Measurements from ENCODE around the gene CACNA2D4.

CACNA2D4 gene

GRCh38 chr12:1810201-1810930 is 108.1 kb downstream of the CACNA2D4 start:
- no peak for DNase-seq (ENCODE audit: insufficient read length, low spot score)
- no peak for TF ChIP-seq POLR2A (IDR thresholded peaks at IDR 0.05; ENCODE audit: low read depth, low read length)
- FAIRE-seq = no peak

DNA sequence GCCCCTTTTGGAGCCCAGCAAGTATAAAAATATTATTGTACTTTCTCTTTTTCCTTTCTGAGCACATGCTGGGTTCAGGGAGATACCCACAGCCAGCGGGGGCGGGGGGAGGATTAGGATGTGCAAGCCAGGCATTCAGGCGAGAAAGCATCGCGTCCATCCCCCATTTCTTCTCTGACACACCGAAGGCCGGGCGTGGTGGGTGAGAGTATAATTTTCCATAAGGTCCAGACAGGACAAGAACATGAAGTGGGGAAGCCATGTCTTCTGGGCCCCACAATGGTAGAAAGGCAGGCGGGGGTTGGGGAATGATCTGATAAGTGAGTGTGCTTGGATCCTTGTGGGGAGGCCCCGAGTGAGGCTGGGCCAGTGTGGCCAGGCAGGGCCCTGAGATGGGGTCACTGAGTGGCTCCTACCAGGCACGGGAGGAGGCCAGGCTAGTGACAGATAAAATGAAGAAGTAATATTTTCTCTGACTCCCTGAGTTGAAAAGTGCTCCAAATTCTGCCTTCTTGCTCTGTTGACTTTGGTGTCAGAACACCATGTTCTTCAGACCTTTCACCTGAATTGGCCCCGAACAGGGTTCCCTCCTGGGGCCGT is 108.8 kb downstream of the CACNA2D4 start:
- DNase-seq (ENCODE audit: insufficient read length, low spot score) = no peak
- TF ChIP-seq POLR2A (IDR thresholded peaks at IDR 0.05; ENCODE audit: low read depth, low read length) = no peak
- no peak for FAIRE-seq

DNA sequence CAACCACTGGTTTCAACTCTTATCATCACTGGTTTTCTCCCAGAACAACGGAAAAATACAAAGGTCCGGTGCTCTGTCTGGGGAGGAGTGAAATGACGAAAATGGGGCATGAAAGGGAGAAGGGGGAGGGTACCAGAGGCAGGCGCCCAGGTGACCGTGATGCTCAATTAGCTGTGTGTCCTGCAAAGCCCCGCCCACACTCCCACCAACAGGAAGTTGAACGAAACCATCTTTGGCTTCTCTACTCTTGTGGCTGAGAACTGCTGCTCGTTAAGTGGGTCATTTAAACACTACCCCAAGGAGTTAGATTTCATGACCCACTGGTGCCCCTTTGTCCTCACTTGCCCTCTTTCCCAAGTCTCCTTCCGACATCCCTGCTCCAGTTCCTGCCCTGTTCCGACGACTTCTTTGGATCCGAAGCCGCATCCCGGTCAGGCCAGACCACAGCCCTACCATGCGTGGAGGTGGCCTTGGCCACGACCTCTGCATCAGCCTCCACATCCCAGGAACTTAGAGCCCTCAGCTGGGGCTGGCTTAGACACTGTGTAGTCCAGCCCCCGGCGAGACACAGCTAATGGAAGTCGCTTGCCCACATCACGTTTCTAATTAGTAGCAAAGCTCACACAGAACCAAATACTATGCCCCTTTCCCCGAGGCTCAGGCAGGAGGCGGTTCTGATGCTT is 109.5 kb downstream of the CACNA2D4 start:
- FAIRE-seq (no peak), DNase-seq (ENCODE audit: insufficient read length, low spot score) (no peak)
- no peak for TF ChIP-seq POLR2A (IDR thresholded peaks at IDR 0.05; ENCODE audit: low read depth, low read length)

- FAIRE-seq (no peak), DNase-seq (ENCODE audit: insufficient read length, low spot score) (no peak)
- TF ChIP-seq POLR2A (IDR thresholded peaks at IDR 0.05; ENCODE audit: low read depth, low read length) = no peak
These were observed 110.2 kb downstream of the CACNA2D4 start for GRCh38 chr12:1808036-1808797.

- TF ChIP-seq POLR2A (IDR thresholded peaks at IDR 0.05; ENCODE audit: low read depth, low read length) = no peak
- DNase-seq (ENCODE audit: insufficient read length, low spot score) (no peak), FAIRE-seq (no peak)
These were observed 111.2 kb downstream of the CACNA2D4 start for GRCh38 chr12:1807087-1807860.

GRCh38 chr12:1806301-1807086 is 112.0 kb downstream of the CACNA2D4 start:
- no peak for FAIRE-seq
- TF ChIP-seq POLR2A (IDR thresholded peaks at IDR 0.05; ENCODE audit: low read depth, low read length) = no peak
- no peak for DNase-seq (ENCODE audit: insufficient read length, low spot score)

DNA sequence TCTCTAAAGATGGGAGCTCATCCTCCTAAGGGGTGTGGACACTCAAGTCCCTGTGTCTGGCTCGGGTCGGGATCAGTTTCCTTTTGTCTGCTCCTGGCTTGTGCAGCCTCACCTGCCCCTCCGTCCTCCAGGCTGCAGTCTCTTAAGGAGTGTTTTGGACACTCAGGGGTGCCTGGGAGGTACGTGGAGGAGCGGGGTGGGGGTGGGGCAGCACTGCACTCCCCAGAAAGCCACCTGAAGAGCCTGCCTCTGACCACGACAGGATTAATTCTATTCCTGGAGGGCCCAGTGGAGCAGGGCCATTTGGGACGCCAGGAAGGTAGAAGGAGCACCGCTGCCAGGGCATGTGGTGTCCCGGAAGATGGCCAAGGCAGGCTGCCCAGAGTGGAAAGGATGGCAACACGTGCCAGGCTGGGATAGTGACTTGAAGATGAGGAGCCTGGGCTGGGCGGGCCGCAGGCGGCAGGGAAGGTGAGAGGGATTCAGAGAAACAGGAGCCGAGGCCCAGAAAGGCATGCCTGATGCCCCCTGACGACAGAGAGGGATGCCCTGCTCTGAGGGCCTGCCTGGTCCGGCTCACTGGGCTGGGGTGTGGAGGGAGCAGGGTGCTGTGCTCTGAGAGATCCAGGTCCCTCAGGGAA is 112.9 kb downstream of the CACNA2D4 start:
- DNase-seq (ENCODE audit: insufficient read length, low spot score) = no peak
- no peak for TF ChIP-seq POLR2A (IDR thresholded peaks at IDR 0.05; ENCODE audit: low read depth, low read length)
- FAIRE-seq = no peak

- DNase-seq (ENCODE audit: insufficient read length, low spot score) (peak; percentile 96), FAIRE-seq (peak; percentile 57)
- TF ChIP-seq POLR2A (IDR thresholded peaks at IDR 0.05; ENCODE audit: low read depth, low read length) = no peak
These were observed 113.7 kb downstream of the CACNA2D4 start for GRCh38 chr12:1804545-1805332.

GRCh38 chr12:1803736-1804135 is 114.7 kb downstream of the CACNA2D4 start:
- DNase-seq (ENCODE audit: insufficient read length, low spot score) = no peak
- TF ChIP-seq POLR2A (IDR thresholded peaks at IDR 0.05; ENCODE audit: low read depth, low read length) = no peak
- no peak for FAIRE-seq

- no peak for DNase-seq (ENCODE audit: insufficient read length, low spot score)
- no peak for FAIRE-seq
- no peak for TF ChIP-seq POLR2A (IDR thresholded peaks at IDR 0.05; ENCODE audit: low read depth, low read length)
These were observed 117.0 kb downstream of the CACNA2D4 start for GRCh38 chr12:1801303-1801975.

Data from H54 (cell line).